Measurements from ENCODE around the gene RIN1.
"Not testable (repeated sequence)": the region's sequence is repeated elsewhere in the genome, so short reads cannot be mapped to it uniquely, and the experiment has no call there.

The RIN1 gene

DNA sequence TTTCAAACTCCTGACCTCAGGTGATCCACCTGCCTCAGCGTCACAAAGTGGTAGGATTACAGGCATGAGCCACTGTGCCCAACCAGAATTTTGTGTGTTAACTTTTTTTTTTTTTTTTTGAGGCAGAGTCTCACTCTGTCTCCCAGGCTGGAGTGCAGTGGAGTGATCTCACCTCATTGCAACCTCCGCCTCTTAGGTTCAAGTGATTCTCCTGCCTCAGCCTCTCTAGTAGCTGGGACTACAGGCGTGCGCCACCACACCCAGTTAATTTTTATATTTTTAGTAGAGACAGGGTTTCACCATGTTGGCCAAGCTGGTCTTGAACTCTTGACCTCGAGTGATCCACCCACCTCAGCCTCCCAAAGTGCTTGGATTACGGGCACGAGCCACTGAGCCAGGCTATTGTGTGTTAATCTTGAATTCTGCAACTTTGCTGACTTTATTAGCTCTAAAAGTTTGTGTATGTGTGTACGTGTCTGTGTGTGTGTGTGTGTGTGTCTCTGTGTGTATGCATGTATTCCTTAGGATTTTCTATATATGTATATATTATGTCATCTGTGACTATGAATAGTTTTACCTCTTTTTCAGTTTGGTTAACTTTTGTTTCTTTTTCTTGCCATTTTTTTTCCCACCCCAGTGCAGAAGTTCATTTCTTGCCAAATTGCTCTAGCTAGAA, 14.5 kb upstream of the RIN1 start:
- not testable (repeated sequence) for DNase-seq

DNA sequence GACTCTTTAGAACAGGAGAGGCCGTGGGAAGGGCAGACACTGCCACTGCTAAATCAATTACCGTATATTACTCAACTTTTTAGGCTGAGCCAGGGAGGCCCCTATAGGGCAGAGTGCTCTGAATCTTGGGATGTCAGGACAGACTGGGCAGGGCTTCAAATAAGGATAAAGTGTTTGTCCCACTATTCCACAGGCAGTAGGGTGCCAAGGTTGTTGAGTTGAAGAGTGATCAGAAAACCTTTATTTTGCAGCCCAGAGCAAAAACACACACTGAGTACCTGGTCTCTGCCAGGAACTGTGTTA, 12.8 kb upstream of the RIN1 start:
- no peak for DNase-seq

DNA sequence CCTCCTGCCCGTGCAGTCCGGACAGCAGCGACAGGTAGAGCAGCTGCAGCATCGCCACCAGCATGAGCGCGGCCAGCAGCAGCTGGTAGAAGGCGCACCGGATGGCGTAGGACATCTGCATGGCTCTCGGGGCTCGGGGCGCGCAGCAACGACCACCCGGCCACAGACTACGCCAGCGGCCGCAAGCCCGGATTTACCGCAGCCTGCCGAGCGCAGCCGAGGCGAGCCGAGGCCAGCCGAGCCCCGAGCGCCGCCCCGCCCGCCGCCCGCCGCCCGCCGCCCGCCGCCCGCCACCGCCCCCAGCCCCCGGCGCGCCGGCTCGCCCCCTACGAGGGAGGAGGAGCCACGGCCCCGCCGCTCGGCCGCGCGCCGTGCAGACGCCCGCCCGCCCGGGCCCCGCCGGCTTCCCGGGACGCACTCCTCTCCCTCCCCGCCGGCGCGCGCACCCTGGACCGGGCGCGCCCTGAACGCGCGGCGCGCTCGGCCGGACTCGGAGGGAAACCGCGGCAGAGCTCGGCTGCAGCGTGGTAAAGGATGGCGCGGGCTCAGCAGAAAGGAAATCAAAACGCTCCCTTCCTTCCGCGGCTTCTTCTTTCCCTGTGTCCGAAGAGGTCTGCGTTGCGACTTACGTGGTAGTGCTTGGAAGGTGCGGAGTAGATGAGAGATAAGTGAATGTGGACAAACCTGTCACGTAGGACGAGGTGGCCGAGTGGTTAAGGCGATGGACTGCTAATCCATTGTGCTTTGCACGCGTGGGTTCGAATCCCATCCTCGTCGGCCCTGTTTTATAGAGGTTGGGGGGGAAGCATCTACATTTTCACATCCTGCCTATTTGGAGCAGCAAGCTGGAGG, 11.4 kb upstream of the RIN1 start, which contains the start of gene B4GAT1:
Gene B4GAT1 (minus strand): TSS at position 205 of the 852 bp plus-strand sequence. CDS start 84 bp downstream, at position 121.
- peak; percentile 87 for DNase-seq

DNA sequence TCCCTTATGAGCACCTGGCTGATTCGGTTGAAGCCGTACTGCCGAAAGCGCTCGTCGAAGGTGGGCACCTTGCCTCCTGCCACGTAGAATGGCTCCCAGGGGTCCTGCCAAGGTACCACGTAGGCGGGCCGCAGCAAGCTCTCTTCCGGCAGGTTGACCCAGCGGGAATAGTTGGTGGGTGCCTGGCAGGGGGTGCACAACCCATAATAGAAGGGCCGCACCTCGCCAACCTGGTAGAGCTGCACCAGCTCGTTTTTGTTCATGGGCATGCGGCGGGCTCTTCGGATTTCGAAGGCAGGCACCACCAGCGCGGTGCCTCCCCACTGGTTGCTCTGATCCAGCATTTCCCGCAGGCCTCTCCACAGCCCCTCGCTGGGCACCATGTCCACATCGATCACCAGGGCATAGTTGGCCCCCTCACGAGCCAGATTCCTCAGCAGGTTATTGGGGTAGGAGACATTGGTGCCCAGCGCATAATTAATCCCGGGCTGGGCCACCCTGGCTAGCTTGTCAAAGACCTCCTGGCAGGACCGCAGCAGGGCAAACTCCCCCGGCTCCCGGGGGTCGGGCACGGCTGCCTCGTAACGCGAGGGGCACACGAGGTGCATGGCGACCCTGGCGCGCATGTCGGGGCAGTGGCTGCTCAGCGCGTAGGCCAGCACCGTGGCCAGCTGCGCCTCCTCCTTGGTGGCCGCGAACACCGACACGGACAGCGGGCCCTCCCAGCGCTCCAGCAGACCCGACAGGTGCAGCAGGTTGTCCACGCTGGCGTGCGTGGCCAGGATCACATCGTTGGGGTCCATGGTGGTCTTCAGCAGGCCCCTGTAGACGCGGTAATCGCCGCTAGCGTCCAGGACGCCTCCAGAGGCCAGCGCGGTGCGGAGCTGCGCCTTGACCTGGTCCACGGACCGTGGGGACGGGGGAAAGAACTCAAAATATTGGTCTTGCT, 10.5 kb upstream of the RIN1 start:
- no peak for DNase-seq

DNA sequence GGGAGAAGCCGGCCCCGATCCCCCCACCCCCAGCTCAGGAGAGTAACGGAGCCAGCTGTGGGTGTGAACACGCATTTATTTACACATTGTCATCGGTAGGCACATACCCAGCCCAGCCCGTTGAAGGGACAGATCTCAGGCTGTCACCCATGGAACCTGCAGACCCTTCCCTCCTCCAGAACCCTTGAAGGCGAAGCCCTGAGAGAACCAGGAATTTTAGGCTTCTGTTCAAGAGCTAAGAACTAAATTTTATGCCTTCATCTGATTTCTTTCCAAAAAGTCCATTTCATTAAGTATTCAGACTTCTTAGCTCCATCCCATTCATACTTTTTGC, 9.0 kb upstream of the RIN1 start:
- DNase-seq: no peak

DNA sequence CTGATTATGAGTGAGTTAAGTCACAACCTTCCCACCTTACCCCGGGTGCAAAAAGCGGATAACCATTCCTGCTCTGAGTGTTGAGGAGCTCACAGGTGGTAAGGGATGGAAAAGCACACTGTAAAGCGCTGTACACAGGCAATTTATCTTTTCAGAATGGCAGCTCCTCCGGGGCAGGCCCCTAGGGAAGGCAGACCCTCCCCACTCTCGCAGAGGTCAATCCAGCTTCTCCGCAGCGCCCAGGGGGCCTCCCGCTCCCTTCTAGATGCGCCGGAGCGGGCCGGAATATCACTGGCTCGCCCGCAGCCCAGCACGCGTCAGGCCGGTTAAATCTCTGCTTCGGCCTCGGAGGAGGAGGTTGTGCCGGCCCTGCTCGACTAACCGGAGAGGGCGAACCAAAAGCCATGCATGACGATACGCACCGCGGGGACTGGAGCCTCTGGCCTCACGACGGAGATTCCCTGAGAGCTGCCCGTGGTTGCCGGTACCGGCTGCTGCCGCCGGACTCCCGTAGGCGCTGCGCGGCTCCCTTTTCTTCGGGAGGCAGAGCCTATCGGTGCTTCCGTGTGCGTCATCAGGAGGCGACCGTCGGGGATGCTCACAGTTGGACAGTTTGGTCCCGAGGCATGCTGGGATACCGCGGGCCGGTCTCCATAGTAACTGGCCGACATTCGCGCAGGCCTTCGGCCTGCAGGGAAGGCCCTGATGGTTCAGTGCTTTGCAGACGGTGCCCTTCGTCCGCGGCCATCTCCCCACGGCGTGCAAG, 8.5 kb upstream of the RIN1 start, which contains the start of gene BRMS1:
Gene BRMS1 (minus strand): TSS at position 555 of the 766 bp plus-strand sequence. CDS start 2,870 bp downstream, outside the sequence.
- peak; percentile 95 to 96 for DNase-seq

DNA sequence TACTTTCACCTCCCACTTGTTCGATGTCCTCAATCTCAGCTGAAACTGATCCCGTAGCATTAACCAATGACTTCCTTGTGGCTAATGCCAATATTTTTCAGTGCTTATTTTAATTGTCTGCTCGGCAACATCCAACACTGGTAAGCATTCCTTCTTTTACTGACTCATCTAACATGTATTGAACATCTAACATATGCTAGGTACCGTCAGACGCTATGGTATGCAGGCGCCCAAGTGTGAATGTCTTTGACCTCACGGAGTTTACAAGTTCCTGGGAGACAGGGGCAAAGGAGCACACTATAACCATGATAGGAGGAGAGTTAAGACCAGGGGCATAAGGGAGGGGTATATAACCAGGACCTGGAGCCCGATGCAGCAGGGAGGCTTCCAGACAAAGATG, 6.9 kb upstream of the RIN1 start:
- DNase-seq: no peak

DNA sequence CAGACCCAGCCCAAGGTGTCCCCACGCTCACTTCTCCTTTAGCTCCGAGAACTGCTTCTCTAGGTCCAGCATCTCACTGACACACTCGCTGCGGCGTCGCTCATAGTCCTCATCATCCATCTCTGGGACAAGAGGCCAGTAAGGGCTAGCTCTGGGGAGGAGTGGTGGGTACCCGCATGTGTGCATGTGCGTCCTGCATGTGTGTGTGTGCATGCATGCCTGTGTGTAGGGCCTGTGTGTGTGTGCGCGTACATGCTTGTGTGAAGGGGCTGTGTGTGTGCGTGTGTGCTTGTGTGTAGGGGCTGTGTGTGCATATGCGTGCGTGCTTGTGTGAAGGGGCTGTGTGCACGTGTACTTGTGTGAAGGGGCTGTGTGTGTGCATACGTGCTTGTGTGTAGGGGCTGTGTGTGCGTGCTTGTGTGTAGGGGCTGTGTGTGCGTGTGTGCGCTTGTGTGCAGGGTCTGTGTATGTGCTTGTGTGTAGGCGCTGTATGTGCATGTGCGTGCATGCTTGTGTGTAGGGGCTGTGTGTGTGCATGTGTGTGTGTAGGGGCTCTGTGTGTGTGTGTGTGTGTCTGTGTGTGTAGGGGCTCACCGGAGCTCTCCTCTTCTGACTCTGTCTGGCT, 5.4 kb upstream of the RIN1 start:
- DNase-seq: no peak

DNA sequence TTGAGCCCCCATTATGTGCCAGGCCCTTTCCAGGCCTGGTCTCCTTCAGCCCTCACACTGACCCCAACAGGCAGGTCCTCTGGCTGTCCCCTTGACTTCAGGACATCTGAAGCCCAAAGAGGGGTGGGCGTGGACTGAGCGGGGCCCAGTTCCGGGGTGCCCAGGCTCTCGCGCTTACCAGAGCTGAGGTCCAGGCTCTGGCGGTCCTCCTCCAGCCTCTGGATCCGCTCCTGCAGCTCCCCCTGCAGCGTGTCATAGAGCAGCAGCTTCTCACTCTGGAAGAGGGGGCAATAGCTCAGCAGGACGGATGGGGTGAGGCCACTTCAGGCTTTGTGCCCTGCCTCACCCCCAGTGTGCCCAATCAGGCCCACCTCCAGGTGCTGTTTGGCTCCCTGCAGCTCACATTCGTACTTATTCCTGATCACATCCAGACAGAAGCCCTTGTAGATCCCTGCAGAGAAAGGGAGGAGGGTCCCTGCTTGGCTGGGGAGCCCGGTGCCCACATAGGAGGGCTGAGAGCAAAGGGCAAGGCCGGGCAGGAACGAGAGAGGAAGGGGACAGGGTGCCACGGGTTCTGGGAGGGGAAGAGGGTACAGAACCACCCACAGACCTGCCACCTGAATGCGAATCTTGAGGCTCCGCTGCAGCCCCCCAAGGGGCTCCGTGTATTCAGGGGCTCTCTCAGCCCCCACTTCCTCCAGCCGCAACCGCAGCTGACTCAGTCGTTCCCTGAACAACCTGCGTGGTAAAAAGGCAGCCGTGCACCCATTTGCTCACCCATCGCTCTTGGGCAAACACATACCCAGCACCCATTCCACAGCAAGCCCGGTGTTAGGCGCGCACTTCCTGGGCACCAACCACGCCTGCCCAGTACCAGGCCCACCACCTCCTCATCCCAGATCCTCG, 4.6 kb upstream of the RIN1 start:
- DNase-seq: no peak

DNA sequence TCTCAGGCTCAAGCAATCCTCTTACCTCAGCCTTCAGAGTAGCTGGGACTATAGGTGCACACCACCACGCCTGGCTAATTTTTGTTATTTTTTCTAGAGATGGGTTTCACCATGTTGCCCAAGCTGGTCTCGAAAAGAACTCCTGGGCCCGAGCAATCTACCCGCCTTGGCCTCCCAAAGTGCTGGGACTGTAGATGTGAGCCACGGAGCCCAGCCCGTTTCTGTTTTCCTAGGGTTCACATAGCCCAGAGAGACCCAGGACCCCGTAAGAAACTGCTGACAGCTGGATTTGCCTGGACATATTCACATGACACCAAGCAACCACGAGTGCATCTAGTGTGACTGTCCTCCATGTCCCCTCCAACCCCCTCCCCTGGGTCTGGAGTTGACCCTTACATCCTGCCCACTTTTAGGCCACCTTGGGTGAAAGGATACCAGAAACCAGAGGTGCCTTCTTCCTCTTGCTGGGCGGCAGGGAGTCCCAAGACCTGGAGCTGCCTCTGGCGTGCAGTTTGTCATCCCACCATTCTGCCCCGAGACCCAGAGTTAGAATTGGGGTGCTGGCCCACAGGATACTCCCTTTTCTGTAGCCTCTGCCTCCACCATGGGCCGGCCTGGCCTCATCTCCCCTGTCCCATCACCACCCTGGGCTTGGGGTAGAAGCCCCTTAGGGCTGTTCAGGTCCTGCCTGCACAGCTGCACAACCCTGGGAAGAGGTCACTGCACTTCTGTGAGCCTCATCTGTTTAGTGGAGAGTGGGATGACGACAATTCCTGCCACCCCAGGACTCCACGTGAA, 3.7 kb upstream of the RIN1 start:
- no peak for DNase-seq

DNA sequence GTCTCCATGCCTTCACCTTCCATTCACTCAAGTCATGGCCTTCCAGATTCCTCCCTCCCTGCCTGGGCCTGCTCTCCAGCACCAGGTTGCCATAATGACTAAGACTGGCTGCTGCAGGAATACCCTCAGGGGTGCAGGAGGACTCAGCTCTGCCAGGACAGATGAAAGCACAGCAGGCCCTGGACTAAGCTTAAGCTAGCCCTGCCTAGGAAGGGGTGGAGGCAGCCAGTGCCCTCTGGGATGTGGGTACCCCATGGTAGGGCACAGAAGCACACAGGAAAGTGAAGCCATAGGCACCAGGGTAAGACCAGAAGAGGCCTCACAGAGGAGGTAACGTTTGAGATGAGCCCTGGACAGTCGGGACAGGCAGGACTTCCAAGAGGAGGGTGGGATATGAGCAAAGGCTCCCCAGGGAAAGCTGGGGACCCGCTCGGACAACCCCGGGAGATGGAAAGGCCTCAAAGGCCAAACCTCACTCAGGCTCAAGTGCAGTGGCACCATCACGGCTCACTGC, 3.0 kb upstream of the RIN1 start:
- no peak for DNase-seq

DNA sequence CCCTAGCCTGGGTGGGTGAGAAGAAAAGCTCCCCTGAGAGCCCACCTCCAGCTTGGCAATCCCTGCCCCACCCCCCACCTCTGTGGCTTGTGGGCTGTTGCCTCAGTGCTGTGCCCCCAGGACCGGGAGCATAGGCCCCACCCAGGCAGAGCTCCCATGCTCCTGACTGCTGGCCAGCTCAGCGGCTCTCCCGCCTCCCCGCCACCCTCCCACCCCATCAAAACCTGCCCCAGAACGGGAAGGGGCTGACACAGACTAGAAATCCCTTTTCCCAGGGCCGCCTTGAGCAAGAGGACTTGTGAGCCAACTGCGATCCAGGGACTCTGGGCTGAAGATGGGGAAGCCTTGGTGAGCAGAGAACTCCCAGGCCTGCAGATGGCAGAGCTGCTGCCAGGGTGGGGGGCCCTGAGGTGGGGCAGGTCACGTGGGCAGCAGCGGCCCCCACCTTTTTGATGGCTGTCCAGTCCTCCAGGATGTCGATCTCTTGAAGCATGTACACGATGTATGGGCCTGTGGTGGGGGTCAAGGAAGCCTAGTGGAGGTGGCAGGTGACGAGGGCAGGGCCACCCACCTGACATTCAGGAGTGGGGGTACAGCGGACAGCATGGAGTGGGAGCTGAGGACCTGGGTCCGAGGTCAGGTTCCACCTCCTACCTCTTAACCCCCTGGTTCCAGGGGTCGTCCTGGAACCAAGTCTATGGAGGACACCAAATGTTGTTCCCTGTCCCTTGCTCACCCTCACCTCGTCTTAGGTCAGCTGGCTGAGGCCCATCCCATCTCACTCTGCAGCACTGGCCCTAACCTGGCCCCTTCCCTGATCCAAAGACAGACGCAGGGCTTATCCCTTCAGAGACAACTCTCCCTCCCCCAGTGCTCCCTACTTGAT, 2.3 kb upstream of the RIN1 start:
- DNase-seq: no peak

DNA sequence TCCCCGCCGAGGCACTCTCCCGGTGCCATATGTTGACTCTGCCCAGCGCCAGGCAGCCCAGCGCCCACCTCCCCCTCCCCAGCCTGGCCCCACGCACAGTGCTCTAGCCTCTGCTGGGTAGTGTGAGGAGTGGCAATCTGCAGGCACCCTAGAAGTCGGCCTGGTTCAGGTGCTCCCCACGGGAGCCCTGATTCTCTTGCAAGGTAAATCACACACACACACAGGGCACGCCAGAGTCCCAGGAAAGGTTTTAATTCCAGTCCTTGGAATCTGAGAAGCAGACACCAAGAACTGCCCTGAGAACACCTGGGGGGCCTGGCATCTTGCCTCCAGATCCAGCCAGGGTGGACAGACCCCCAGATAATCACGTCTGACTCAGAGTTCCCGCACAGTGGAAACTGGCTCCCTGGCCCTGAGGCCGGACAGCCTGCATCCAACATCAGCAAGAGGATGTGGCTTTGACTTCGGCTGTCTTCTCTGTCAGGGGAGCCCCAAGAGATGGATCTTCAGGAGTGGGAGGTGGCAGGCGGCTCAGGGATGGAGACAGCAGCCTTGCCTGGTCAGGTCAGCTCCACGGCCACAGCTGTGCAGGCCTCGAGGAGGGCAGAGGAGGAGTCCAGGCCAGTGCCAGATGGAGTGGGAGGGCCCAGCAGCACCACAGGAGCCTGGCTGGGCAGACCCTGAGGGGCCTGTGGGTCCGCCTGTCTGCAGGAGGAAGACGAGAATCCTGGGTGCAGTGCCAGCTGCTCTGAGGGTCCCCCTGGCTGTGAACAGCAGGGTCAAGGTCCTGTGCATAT, 1.1 kb upstream of the RIN1 start:
- DNase-seq: no peak

DNA sequence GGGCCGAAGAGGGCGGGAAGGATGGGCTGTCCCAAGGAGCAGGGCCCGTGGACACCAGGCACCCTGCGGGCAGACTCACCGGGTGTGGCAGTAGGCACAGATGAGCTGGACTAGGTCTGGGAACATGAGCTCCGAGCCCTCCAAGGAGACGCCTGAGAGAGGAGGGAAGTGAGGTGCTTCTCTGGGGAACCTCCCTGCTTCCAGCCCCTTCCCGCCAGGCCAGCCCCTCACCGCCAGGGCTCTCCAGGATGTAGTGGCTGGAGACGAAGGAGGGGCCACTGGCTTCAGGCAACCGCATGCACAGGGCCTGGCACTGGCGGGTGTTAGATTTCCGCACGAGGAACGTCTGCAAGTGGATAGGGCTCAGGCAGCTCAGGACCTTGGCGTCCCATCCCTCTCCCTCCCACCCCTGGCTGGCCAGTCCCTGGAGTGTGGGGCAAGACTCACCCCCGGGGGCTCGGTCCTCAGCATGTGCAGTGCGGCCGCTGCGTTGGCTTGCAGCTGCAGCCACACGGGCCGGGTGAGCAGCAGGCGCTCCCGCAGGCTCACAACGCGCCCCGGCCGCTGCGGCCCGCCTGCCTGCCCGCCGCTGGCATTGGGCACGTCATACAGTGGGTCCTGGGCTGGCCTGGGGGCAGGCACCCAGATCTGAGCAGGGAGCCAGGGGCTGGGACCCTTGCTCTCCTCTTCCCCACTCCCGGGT, 552 bp downstream of the RIN1 start:
- DNase-seq: no peak

DNA sequence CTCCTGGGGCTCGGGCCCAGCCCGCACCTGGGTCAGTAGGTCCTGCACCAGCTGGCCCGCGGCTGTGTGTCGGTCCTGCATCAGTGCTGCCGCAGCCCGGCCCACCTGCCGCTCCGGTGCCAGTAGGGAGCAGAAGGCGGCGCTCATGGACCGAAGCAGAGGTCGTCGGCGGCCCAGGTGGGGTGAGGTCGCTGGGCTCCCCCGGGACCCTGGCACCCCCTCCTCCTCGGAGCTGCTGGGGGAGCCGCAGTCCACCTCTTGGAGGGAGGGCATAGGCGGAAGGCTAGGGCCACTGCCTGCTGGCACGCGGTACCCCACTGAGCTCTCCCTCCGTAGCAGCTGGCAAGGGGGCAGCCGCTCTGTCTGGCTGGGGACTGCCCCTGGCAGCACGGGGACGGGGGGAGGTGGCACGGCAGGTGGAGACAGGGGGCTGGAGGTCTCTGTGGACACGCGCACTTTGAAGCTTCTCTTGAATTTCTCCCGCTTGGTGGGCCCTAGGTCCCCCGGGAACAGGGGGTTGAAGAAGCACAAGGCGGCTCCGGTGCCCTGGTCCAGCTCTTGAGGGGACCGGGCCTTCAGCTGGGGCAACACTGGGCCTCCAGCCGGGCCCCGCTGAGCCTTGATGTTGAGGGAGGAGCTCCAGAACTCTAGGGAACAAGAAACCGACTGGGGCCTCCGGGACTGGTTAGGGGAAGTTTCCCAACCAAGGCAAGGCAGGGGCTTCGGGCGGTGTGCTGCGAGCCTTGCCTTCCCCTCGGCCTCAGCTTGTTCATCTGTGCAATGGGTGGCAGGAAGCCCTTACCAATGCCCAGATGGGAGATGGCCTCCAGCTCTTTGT, 1.4 kb downstream of the RIN1 start:
- peak in 1 of 2 donors; percentile 27 for DNase-seq

DNA sequence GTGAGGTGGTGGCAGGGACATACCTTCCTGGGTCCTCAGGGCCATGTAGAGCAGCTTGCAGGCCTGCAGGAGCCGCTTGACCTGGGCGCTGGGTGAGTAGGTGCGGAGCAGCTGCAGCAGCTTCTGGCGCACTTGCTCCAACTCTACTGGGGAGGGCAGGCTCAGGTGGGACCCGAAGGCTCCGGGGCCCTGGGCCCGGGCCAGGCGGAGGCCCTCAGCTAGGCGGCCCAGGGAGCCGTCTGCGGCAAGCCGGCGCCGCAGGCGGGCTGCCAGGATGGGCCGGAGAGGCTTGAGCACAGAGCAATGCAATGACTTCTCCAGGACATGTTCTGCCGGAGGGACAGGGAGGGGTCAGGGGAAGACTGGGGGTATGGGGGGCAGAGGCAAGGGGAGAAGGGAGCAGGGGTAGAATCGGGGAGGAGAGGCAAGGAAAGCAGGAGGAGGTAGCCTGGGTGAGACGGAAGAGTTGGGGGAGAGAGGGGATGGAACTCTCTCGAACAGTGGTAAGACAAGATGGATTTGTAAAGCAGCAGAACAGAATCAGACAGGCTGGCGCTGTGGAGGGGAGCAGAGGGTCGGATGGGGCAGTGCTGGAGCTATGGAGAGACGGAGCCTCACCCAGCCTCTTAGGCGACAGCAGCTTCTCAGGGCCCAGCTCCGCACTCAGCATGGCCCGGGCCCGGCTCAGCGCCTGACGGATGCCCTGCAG, 2.2 kb downstream of the RIN1 start:
- no peak for DNase-seq
